Heart left ventricle (tissue), 16 donors: ENCODE data around the gene KCP. TPM values are rescaled to one million over a fixed set of nuclear protein-coding genes. Genes with fewer than 3 reads are reported as not detected.

Source experiments
- ATAC-seq, 4 donors: fragments of 200-7000 bp; cut with Tn5 transposase; one replicate each; pipeline ENCODE4 v1.9.1; 2020 to 2022; ENCODE audit warnings: moderate library complexity in 4 of 4, mild to moderate bottlenecking in 3 of 4, moderate number of reproducible peaks in 1 of 4
- DNase-seq, 5 donors: peaks; one replicate each; pipeline ENCODE4 v3.0.0-alpha.2; 2020
- H3K27ac ChIP-seq, 12 donors: fragments of 200-600 bp; sonication (generic) in 4 of 12; one replicate each; pipeline versions ENCODE4 v1.5.0 to v1.8.0; 2016 to 2022; ENCODE audit warnings: mild to moderate bottlenecking in 2 of 12
- H3K27me3 ChIP-seq, 9 donors: fragments of 200-600 bp; sonication (generic) in 2 of 9; one replicate each; pipeline versions ENCODE4 v1.5.1 to v1.8.0; 2016 to 2022; ENCODE audit warnings: mild to moderate bottlenecking in 3 of 9
- H3K36me3 ChIP-seq, 9 donors: fragments of 200-600 bp; sonication (generic) in 2 of 9; one replicate each; pipeline versions ENCODE4 v1.5.0 to v1.8.0; 2018 to 2022; ENCODE audit warnings: mild to moderate bottlenecking in 2 of 9
- H3K4me1 ChIP-seq, 12 donors: fragments of 200-600 bp; sonication (generic) in 4 of 12; one replicate each; pipeline versions ENCODE4 v1.5.0 to v1.8.0; 2016 to 2022; ENCODE audit warnings: mild to moderate bottlenecking in 3 of 12
- H3K4me3 ChIP-seq, 12 donors: fragments of 200-600 bp; sonication (generic) in 4 of 12; one replicate each; pipeline versions ENCODE4 v1.5.0 to v1.8.0; 2017 to 2022; ENCODE audit warnings: mild to moderate bottlenecking in 9 of 12, moderate library complexity in 4 of 12
- H3K9me3 ChIP-seq, 12 donors: fragments of 200-600 bp; sonication (generic) in 4 of 12; one replicate each; pipeline versions ENCODE4 v1.5.0 to v1.8.0; 2016 to 2022; ENCODE audit warnings: mild to moderate bottlenecking in 1 of 12
- CTCF ChIP-seq, 12 donors: fragments of 200-600 bp; sonication (generic) in 4 of 12; IDR thresholded peaks; one replicate each; pipeline versions ENCODE4 v1.5.0 to v1.8.0; 2018 to 2022; ENCODE audit warnings: antibody characterized with exemption in 12 of 12, mild to moderate bottlenecking in 5 of 12
- POLR2A ChIP-seq, 2 donors: fragments of 450-650 bp; IDR thresholded peaks; one replicate each; pipeline ENCODE4 v1.6.1; 2017; ENCODE audit warnings: antibody characterized with exemption in 2 of 2, mild to moderate bottlenecking in 2 of 2, moderate library complexity in 2 of 2
- WGBS, 4 donors: extraction: QIAGEN DNeasy Blood & Tissue Kit in 2 of 4; methylation state at CpG; one replicate each; pipeline versions ENCODE4 v1.1.5 to v1.1.7; 2013 to 2018; 5-methylcytosine and 5-hydroxymethylcytosine counted together
- intact Hi-C, 10 donors: fragments of 100-400 bp; cut with DNase I; formaldehyde crosslinking; loops; one replicate each; pipeline versions ENCODE4 v1.11.1 to v1.14.2; 2022
- polyA plus RNA-seq, 2 donors: library from polyadenylated mRNA; stranded (reverse); fragments of 200-250 nt; gene quantifications; one replicate each; pipeline ENCODE4 v1.2.3, GENCODE V29; 2013
- total RNA-seq, 9 donors: library from RNA; depleted of rRNA in 2 of 9; stranded (reverse); fragments of >200 nt in 2 of 9; fragmentation: NEBNext Ultra II Directional in 3 of 9; extraction: Animal tissue kit (Norgen Biotek cat#: 25700) in 3 of 9; gene quantifications; one replicate each; pipeline versions ENCODE4 v1.1.0 to v1.2.4, GENCODE V29; 2016 to 2023
- donor health status: ischemic (EF 13 %, LVEDD 7.1; RV severe dilation, severe dysfunction).
- donor health status: healthy with polysubstance abuse.
- donor health status: DM: no; HTN: yes; CAD: no.
- donor health status: DM: no; HTN: no; CAD: no.
- donor health status: ischemic (EF 25% LVEDD 6.9; RV normal size, moderate dysfunction).
- donor health status: ischemic (EF 25% LVEDD 5.7; RV mildly dilated, moderate dysfunction).
- donor health status: healthy.
- donor health status: DM: yes; HTN: yes; CAD: no.
- donor health status: ischemic (EF 35%, LVEDD 5.7; RV mildly dilated, moderate dysfunction).
- donor health status: nonischemic (EF 11% LVEDD 7.7; RV severe dilation, severe dysfunction).
- donor health status: DM: yes; HTN: yes; CAD: no.
- donor health status: PGD.
- donor health status: ischemic (EF 29% LVEDD 5.4; RV normal size, mild dysfunction).
- donor health status: nonischemic (EF 23%, LVEDD 6.1; RV moderate dilation, normal function).

The KCP gene
- total and polyA plus RNA-seq, 11 donors = 0.14 to 1.3 (median 0.29) TPM; not detected in 1

DNA sequence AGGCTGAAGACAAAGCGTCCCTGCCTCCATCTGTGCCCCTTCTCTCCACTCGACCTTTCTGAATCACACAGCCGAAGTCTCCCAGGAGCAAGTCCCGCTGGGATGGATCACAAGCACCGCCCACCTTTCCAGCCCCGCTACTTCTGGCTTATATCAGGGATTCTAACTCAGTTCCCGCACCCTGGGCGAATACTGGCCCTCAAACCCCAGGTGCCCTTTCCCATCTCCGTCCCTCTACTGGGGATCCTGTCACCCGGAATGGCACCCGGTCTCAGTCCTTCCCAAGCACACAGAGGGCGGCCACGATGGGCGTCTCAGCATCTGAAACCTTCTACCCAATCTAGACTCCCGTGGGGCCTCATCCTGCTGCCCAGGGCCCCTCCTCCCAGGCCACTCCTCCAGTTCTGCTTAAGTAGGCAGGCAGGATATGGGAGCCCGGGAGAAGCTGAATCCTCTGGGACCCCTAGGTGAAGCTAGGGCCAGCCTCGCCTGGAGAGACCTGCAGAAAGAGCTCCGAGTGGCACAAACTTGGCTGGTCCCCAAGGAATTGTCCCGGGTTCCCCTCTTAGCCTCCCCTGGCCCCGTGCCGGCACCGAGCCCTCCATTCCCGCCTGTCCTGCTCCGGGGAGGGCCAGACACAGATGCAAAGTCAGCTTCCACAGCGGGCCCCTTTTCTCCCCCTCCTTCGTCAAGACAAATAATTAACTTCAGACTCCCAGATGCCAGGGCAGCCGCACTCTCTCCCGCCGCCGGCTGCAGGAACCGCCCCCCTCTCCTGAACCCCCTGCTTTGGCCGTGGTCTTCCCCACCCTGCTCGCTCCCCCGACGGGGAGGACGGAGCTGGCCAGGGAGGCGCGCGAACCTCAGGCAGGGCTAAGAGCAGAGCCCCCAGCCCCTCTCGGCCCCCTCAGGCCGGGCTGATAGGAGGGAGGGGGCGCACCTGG, 612 bp downstream of the KCP start:
- TF ChIP-seq POLR2A (IDR thresholded peaks at IDR 0.05) = no peak
- no peak for TF ChIP-seq CTCF (IDR thresholded peaks at IDR 0.05)
- WGBS, 4 donors = 7 to 13% (median 8%) methylated on average over 34 to 42 of the region's 42 CpGs
- no peaks in the 10 kb centered on the region for H3K36me3 ChIP-seq
- peak overlapping the region in 11 of 12 donors; percentile 14 to 46 (median 32) for H3K4me3 ChIP-seq
- H3K4me1 ChIP-seq = peaks cover 0 to 16% (median 4%) of the 10 kb centered on the region in 12 donors
- peaks cover 10 to 61% (median 34%) of the 10 kb centered on the region in 9 donors for H3K27me3 ChIP-seq
- H3K9me3 ChIP-seq = no peaks in the 10 kb centered on the region
- intact Hi-C loops = loop anchor here in 4 of 10 donors (2.0 to 5.0 kb wide), 3 partner anchors 181 to 302 kb away; no protein-coding TSS in a partner anchor
- DNase-seq = peak in 1 of 5 donors; percentile 38
- ATAC-seq = peak in 2 of 4 donors; percentile 15 to 23
- H3K27ac ChIP-seq = no peak overlapping the region

- intact Hi-C loops = loop anchor here in 4 of 10 donors (2.0 to 5.0 kb wide), 3 partner anchors 182 to 303 kb away; no protein-coding TSS in a partner anchor
- WGBS, 4 donors = 81 to 93% (median 91%) methylated on average over 4 to 6 of the region's 6 CpGs
- H3K36me3 ChIP-seq = no peaks in the 10 kb centered on the region
- no peak for ATAC-seq
- no peaks in the 10 kb centered on the region for H3K9me3 ChIP-seq
- H3K27me3 ChIP-seq = peaks cover 3 to 52% (median 27%) of the 10 kb centered on the region in 9 donors
- peaks cover 0 to 14% (median 4%) of the 10 kb centered on the region in 12 donors for H3K4me1 ChIP-seq
- no peak for TF ChIP-seq POLR2A (IDR thresholded peaks at IDR 0.05)
- TF ChIP-seq CTCF (IDR thresholded peaks at IDR 0.05) = no peak
- H3K27ac ChIP-seq = no peak overlapping the region
- H3K4me3 ChIP-seq = peak overlapping the region in 1 of 12 donors; percentile 40
- DNase-seq = no peak
Measured at GRCh38 chr7:128908750-128909624, 1.5 kb downstream of the KCP start.

DNA sequence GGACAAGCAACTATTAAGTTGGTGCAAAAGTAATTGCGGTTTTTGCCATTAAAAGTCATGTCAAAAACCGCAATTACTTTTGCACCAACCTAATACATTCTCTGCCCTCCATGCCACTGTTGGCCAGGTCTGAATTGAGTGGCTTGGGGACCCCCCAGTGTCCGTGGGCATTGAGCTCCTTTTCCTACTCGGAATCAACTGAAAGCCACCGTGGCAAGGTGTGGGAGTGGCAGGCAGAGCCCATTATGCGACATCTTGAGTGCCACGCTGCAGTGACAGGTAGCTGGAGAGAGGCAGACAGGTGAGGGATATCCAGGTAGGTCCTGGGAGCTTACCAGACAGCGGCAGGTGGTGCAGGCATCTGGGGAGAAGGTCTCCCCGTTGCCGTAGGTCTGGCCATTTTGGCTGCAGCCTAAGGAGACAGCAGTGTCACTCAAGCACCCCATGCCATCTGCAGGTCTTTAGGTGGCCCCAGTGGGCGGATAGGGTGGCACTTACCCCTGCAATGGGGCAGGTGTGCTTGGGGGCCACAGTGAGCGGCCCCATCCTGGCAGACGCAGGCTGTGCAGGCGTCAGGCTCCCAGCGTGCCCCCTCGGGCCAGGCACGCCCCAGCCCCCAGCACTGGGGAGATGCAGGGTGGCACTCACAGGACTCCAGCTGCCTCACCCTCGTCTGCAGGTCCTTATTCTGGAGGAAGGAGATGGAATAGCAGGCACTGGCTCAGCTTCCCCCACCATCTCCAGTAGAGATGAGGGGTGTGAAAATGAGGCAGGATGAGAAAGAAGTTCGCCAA, 3.5 kb downstream of the KCP start:
- 82 to 88% (median 84%) methylated on average over 15 to 19 of the region's 19 CpGs for WGBS, 4 donors
- H3K27me3 ChIP-seq = peaks cover 0 to 50% (median 24%) of the 10 kb centered on the region in 9 donors
- no peak for TF ChIP-seq CTCF (IDR thresholded peaks at IDR 0.05)
- TF ChIP-seq POLR2A (IDR thresholded peaks at IDR 0.05) = no peak
- intact Hi-C loops = loop anchor here in 3 of 10 donors (5.0 kb wide), 2 partner anchors 185 to 305 kb away; no protein-coding TSS in a partner anchor
- ATAC-seq (no peak), DNase-seq (peak in 1 of 5 donors; percentile 17)
- H3K4me1 ChIP-seq = peaks cover 0 to 14% (median 4%) of the 10 kb centered on the region in 12 donors
- no peak overlapping the region for H3K27ac ChIP-seq
- H3K4me3 ChIP-seq = no peak overlapping the region
- H3K9me3 ChIP-seq = no peaks in the 10 kb centered on the region
- no peaks in the 10 kb centered on the region for H3K36me3 ChIP-seq
